Measurements from ENCODE around the gene TMEM120B. TPM values are rescaled to one million over a fixed set of nuclear protein-coding genes. Genes with fewer than 3 reads are reported as not detected.

The TMEM120B gene
- total RNA-seq, 1 experiment from 2014 or later: 22.3 TPM

DNA sequence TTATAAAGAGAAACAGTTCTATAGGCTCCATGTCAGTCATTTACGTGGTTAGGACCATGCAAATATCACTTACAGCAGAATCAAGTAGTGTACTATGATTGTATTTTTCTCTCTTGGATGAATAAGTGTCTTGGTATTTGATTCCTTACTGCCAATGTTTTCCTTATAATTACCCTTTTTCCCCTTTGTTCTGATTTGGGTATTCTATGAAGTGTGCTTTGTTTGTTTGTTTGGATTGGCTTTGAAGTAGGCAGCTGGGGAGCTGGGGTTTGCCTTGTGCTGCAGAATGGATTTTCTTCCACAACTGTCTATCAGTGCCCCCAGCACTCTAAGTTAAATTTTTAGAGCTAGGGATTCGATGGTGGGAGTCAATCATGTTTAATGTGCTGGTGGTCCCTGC, 12.4 kb downstream of the TMEM120B start:
- no peaks in the 10 kb centered on the region for H3K27me3 ChIP-seq (replicated peaks; ENCODE audit: insufficient read depth, low read depth, low read length, poor library complexity)
- POLR2A ChIA-PET (ENCODE audit: low non-redundant PET): no interaction called here
- CTCF ChIA-PET: no interaction called here
- TF ChIP-seq EZH2 (IDR thresholded peaks at IDR 0.05; ENCODE audit: borderline replicate concordance, low read depth, low read length, poor library complexity, severe bottlenecking): no peak
- TF ChIP-seq, protein P1, sequence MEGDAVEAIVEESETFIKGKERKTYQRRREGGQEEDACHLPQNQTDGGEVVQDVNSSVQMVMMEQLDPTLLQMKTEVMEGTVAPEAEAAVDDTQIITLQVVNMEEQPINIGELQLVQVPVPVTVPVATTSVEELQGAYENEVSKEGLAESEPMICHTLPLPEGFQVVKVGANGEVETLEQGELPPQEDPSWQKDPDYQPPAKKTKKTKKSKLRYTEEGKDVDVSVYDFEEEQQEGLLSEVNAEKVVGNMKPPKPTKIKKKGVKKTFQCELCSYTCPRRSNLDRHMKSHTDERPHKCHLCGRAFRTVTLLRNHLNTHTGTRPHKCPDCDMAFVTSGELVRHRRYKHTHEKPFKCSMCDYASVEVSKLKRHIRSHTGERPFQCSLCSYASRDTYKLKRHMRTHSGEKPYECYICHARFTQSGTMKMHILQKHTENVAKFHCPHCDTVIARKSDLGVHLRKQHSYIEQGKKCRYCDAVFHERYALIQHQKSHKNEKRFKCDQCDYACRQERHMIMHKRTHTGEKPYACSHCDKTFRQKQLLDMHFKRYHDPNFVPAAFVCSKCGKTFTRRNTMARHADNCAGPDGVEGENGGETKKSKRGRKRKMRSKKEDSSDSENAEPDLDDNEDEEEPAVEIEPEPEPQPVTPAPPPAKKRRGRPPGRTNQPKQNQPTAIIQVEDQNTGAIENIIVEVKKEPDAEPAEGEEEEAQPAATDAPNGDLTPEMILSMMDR (conservative IDR thresholded peaks at IDR 0.05; ENCODE audit: low read depth, low read length): no peak
- no TSS peak for BruUV-seq (replicated peaks)
- no peak overlapping the region for H3K27ac ChIP-seq (ENCODE audit: low read depth, low read length, poor library complexity, severe bottlenecking)
- intact Hi-C loops (cut with micrococcal nuclease; ENCODE audit: unreplicated experiment): no loop called here
- H3K36me3 ChIP-seq (ENCODE audit: insufficient read depth, low read length, poor library complexity, severe bottlenecking): no peaks in the 10 kb centered on the region
- H3K4me3 ChIP-seq (ENCODE audit: low read depth, low read length, poor library complexity, severe bottlenecking): no peak overlapping the region
- no peaks in the 10 kb centered on the region for H3K9me3 ChIP-seq (ENCODE audit: low read depth, low read length, poor library complexity, severe bottlenecking)
- no peak for DNase-seq (ENCODE audit: low spot score)
- no peaks in the 10 kb centered on the region for H3K4me1 ChIP-seq (ENCODE audit: insufficient read depth, low read length, poor library complexity, severe bottlenecking)

DNA sequence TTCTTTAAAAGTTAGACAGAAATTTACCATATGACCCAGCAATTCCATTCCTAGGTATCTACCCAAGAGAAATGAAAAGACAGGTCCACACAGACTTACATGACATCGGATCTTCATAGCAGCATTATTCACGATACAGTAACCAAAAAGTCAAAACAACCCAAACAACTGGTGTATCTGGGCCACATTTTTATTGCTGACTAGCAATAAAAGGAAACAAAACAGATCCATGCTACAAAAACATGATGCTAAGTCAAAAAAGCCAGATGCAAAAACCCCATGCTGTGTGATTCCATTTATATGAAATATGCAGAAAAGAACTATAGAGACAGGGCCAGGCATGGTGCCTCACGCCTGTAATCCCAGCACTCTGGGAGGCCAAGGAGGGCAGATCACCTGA, 12.9 kb downstream of the TMEM120B start:
- no peak overlapping the region for H3K27ac ChIP-seq (ENCODE audit: low read depth, low read length, poor library complexity, severe bottlenecking)
- no peaks in the 10 kb centered on the region for H3K9me3 ChIP-seq (ENCODE audit: low read depth, low read length, poor library complexity, severe bottlenecking)
- no peaks in the 10 kb centered on the region for H3K36me3 ChIP-seq (ENCODE audit: insufficient read depth, low read length, poor library complexity, severe bottlenecking)
- BruUV-seq (replicated peaks): no TSS peak
- no peak for DNase-seq (ENCODE audit: low spot score)
- CTCF ChIA-PET: no interaction called here
- no peaks in the 10 kb centered on the region for H3K27me3 ChIP-seq (replicated peaks; ENCODE audit: insufficient read depth, low read depth, low read length, poor library complexity)
- no peaks in the 10 kb centered on the region for H3K4me1 ChIP-seq (ENCODE audit: insufficient read depth, low read length, poor library complexity, severe bottlenecking)
- no peak overlapping the region for H3K4me3 ChIP-seq (ENCODE audit: low read depth, low read length, poor library complexity, severe bottlenecking)
- TF ChIP-seq, protein P1 (conservative IDR thresholded peaks at IDR 0.05; ENCODE audit: low read depth, low read length): no peak
- TF ChIP-seq EZH2 (IDR thresholded peaks at IDR 0.05; ENCODE audit: borderline replicate concordance, low read depth, low read length, poor library complexity, severe bottlenecking): no peak
- POLR2A ChIA-PET (ENCODE audit: low non-redundant PET): no interaction called here
- intact Hi-C loops (cut with micrococcal nuclease; ENCODE audit: unreplicated experiment): no loop called here

GRCh38 chr12:121729021-121729420, 16.5 kb downstream of the TMEM120B start:
- intact Hi-C loops (cut with micrococcal nuclease; ENCODE audit: unreplicated experiment): no loop called here
- Histone ChIP-seq H3K4me3 (ENCODE audit: low read depth, low read length, poor library complexity, severe bottlenecking) (no peak overlapping the region), H3K27me3 (replicated peaks; ENCODE audit: insufficient read depth, low read depth, low read length, poor library complexity) (no peaks in the 10 kb centered on the region), H3K9me3 (ENCODE audit: low read depth, low read length, poor library complexity, severe bottlenecking) (no peaks in the 10 kb centered on the region), H3K4me1 (ENCODE audit: insufficient read depth, low read length, poor library complexity, severe bottlenecking) (no peaks in the 10 kb centered on the region), H3K36me3 (ENCODE audit: insufficient read depth, low read length, poor library complexity, severe bottlenecking) (no peaks in the 10 kb centered on the region), H3K27ac (ENCODE audit: low read depth, low read length, poor library complexity, severe bottlenecking) (no peak overlapping the region)
- DNase-seq (ENCODE audit: low spot score): no peak
- no peak for TF ChIP-seq EZH2 (IDR thresholded peaks at IDR 0.05; ENCODE audit: borderline replicate concordance, low read depth, low read length, poor library complexity, severe bottlenecking)
- POLR2A ChIA-PET (ENCODE audit: low non-redundant PET): no interaction called here
- BruUV-seq (replicated peaks): no TSS peak
- CTCF ChIA-PET: no interaction called here

- Histone ChIP-seq H3K27me3 (replicated peaks; ENCODE audit: insufficient read depth, low read depth, low read length, poor library complexity) (no peaks in the 10 kb centered on the region), H3K4me1 (ENCODE audit: insufficient read depth, low read length, poor library complexity, severe bottlenecking) (no peaks in the 10 kb centered on the region), H3K36me3 (ENCODE audit: insufficient read depth, low read length, poor library complexity, severe bottlenecking) (no peaks in the 10 kb centered on the region), H3K27ac (ENCODE audit: low read depth, low read length, poor library complexity, severe bottlenecking) (no peak overlapping the region), H3K9me3 (ENCODE audit: low read depth, low read length, poor library complexity, severe bottlenecking) (no peaks in the 10 kb centered on the region), H3K4me3 (ENCODE audit: low read depth, low read length, poor library complexity, severe bottlenecking) (no peak overlapping the region)
- ChIA-PET POLR2A (ENCODE audit: low non-redundant PET) (no interaction called here), CTCF (no interaction called here)
- no peak for TF ChIP-seq EZH2 (IDR thresholded peaks at IDR 0.05; ENCODE audit: borderline replicate concordance, low read depth, low read length, poor library complexity, severe bottlenecking)
- intact Hi-C loops (cut with micrococcal nuclease; ENCODE audit: unreplicated experiment): no loop called here
- BruUV-seq (replicated peaks): no TSS peak
- DNase-seq (ENCODE audit: low spot score): no peak
Measured at GRCh38 chr12:121731473-121731872, 18.9 kb downstream of the TMEM120B start.

Measured in A673 (cell line).